ENCODE results near the gene SCO2.
A peak's percentile ranks its signal among the peaks of the same experiment; 100 is the strongest.

SCO2 gene

GRCh38 chr22:50569896-50570535, 44.6 kb upstream of the SCO2 start:
- in situ Hi-C loops (cut with HindIII; ENCODE audit: low sequenced_read_pairs), result no loop called here
- no peak for DNase-seq (ENCODE audit: low read depth, low spot score)
- H3K4me3 ChIP-seq (ENCODE audit: low read depth, low read length), result no peak overlapping the region
- TF ChIP-seq CTCF (IDR thresholded peaks at IDR 0.05; ENCODE audit: low read depth, low read length), result no peak

- no peak for TF ChIP-seq CTCF (IDR thresholded peaks at IDR 0.05; ENCODE audit: low read depth, low read length)
Observed at GRCh38 chr22:50569041-50569459, 43.7 kb upstream of the SCO2 start.

GRCh38 chr22:50568626-50569025, 43.2 kb upstream of the SCO2 start:
- H3K4me3 ChIP-seq (ENCODE audit: low read depth, low read length), result no peak overlapping the region
- TF ChIP-seq CTCF (IDR thresholded peaks at IDR 0.05; ENCODE audit: low read depth, low read length), result no peak
- in situ Hi-C loops (cut with HindIII; ENCODE audit: low sequenced_read_pairs), result no loop called here
- no peak for DNase-seq (ENCODE audit: low read depth, low spot score)

More at GRCh38 chr22:50569041-50569459, 43.7 kb upstream of the SCO2 start:
- H3K4me3 ChIP-seq (ENCODE audit: low read depth, low read length), result no peak overlapping the region
- in situ Hi-C loops (cut with HindIII; ENCODE audit: low sequenced_read_pairs), result no loop called here
- DNase-seq (ENCODE audit: low read depth, low spot score), result no peak

GRCh38 chr22:50567721-50568252, 42.4 kb upstream of the SCO2 start:
- no peak overlapping the region for H3K4me3 ChIP-seq (ENCODE audit: low read depth, low read length)
- DNase-seq (ENCODE audit: low read depth, low spot score), result no peak
- TF ChIP-seq CTCF (IDR thresholded peaks at IDR 0.05; ENCODE audit: low read depth, low read length), result no peak
- in situ Hi-C loops (cut with HindIII; ENCODE audit: low sequenced_read_pairs), result no loop called here

- H3K4me3 ChIP-seq (ENCODE audit: low read depth, low read length), result no peak overlapping the region
- no peak for DNase-seq (ENCODE audit: low read depth, low spot score)
- no peak for TF ChIP-seq CTCF (IDR thresholded peaks at IDR 0.05; ENCODE audit: low read depth, low read length)
- in situ Hi-C loops (cut with HindIII; ENCODE audit: low sequenced_read_pairs), result no loop called here
Observed at GRCh38 chr22:50564289-50564688, 38.9 kb upstream of the SCO2 start.

GRCh38 chr22:50563413-50564160, 38.2 kb upstream of the SCO2 start:
- H3K4me3 ChIP-seq (ENCODE audit: low read depth, low read length), result peak overlapping the region; percentile 51
- TF ChIP-seq CTCF (IDR thresholded peaks at IDR 0.05; ENCODE audit: low read depth, low read length), result no peak
- in situ Hi-C loops (cut with HindIII; ENCODE audit: low sequenced_read_pairs), result no loop called here
- no peak for DNase-seq (ENCODE audit: low read depth, low spot score)
